ENCODE results near the gene ITGA2.

- no peak for TF ChIP-seq CTCF (IDR thresholded peaks at IDR 0.05)
- no peak for TF ChIP-seq POLR2A (IDR thresholded peaks at IDR 0.05)
These were observed 12.4 kb downstream of the ITGA2 start for GRCh38 chr5:53001541-53001940.
